GM12892 (cell line): Measurements from ENCODE around the gene COL26A1.

Source experiments
- POLR2A ChIP-seq: IDR thresholded peaks from 2 replicates; pipeline ENCODE4 v1.6.1; 2011; ENCODE audit warnings: low read depth, low read length, control low read depth
- TAF1 ChIP-seq: IDR thresholded peaks from 2 replicates; pipeline ENCODE4 v1.6.1; 2011; ENCODE audit warnings: low read depth, mild to moderate bottlenecking, control low read depth, low read length, borderline replicate concordance

DNA sequence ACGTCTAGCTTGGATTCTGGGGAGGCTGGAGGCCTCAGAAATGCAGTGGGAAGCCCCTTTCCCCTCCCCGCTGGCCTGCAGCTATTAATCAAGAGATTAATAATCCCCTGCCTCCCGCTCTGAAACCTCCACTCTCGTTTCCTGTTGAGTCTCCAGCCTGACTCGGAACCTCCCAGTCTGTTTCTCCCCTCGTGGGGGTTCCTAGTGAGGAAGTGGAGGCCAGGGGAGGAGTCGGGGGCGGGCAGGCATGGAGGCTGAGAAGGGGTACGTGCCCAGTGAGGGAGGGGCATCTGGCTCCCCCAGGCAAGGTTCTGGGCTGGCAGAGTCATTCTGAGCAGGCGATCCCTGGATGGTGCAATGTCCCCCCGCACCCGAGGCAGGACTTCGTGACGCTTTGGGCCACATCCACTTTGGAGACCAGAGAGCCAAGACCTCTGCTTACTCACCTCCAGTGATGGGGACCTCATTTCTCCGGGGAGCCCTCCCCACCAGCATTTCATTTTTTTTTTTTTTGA, 73.6 kb downstream of the COL26A1 start:
- TF ChIP-seq TAF1 (no peak), POLR2A (no peak)
